Lung (tissue), 12 donors: ENCODE data around the gene PPP4R1. TPM values are rescaled to one million over a fixed set of nuclear protein-coding genes. Genes with fewer than 3 reads are reported as not detected.

Source experiments
- ATAC-seq: fragments of 200-7000 bp; cut with Tn5 transposase; one replicate; pipeline ENCODE4 v1.9.1; 2020; ENCODE audit warnings: moderate number of reproducible peaks; ENCODE audit not compliant: insufficient read depth, low FRiP score
- DNase-seq, 3 donors: peaks; one replicate each; pipeline ENCODE4 v3.0.0-alpha.2; 2013 to 2017
- H3K27ac ChIP-seq, 2 donors: one replicate each; pipeline ENCODE4 v1.5.1; 2013; ENCODE audit warnings: mild to moderate bottlenecking in 2 of 2, moderate library complexity in 2 of 2, control low read depth in 1 of 2, inconsistent platforms in 1 of 2, low read depth in 1 of 2, low read length in 1 of 2
- H3K27me3 ChIP-seq, 3 donors: one replicate each; pipeline ENCODE4 v1.5.1; 2013; ENCODE audit warnings: low read length in 2 of 3; ENCODE audit not compliant: control insufficient read depth in 3 of 3, insufficient read depth in 3 of 3
- H3K36me3 ChIP-seq, 4 donors: one replicate each; pipeline ENCODE4 v1.5.1; 2013; ENCODE audit warnings: low read length in 4 of 4, mild to moderate bottlenecking in 1 of 4, moderate library complexity in 1 of 4; ENCODE audit not compliant: control insufficient read depth in 4 of 4, insufficient read depth in 4 of 4
- H3K4me1 ChIP-seq, 5 donors: one replicate each; pipeline ENCODE4 v1.5.1; 2013; ENCODE audit warnings: low read length in 5 of 5, mild to moderate bottlenecking in 2 of 5, moderate library complexity in 1 of 5; ENCODE audit not compliant: control insufficient read depth in 5 of 5, insufficient read depth in 5 of 5
- H3K4me3 ChIP-seq: one replicate; pipeline ENCODE4 v1.5.1; 2013; ENCODE audit warnings: mild to moderate bottlenecking, control low read depth, moderate library complexity
- H3K9ac ChIP-seq, 2 donors: one replicate each; pipeline ENCODE4 v1.5.1; 2013; ENCODE audit warnings: low read length in 2 of 2, control low read depth in 1 of 2; ENCODE audit not compliant: insufficient read depth in 1 of 2
- H3K9me3 ChIP-seq, 4 donors: one replicate each; pipeline ENCODE4 v1.5.1; 2013; ENCODE audit warnings: low read length in 3 of 4, mild to moderate bottlenecking in 1 of 4, moderate library complexity in 1 of 4; ENCODE audit not compliant: control insufficient read depth in 4 of 4, insufficient read depth in 3 of 4
- WGBS, 2 donors: extraction: QIAGEN DNeasy Blood & Tissue Kit; methylation state at CpG; one replicate each; pipeline ENCODE4 v1.1.7; 2013; 5-methylcytosine and 5-hydroxymethylcytosine counted together
- polyA plus RNA-seq, 2 donors: library from polyadenylated mRNA; stranded (reverse); fragments of 200-250 nt; gene quantifications; one replicate each; pipeline ENCODE4 v1.2.1, GENCODE V29; 2013
- total RNA-seq, 2 donors: library from RNA; depleted of rRNA in 1 of 2; stranded (reverse); fragments of >200 nt in 1 of 2; gene quantifications; one replicate each; pipeline ENCODE4 v1.2.1, GENCODE V29; 2014 to 2021
- TF ChIP-seq, protein P1 (sequence below): IDR thresholded peaks from 2 replicates; pipeline ENCODE4 v1.5.1; 2012; ENCODE audit warnings: mild to moderate bottlenecking; ENCODE audit errors: control extremely low read depth, extremely low read depth
- donor health status: control.
- donor health status: control.
- donor health status: Bipolar disorder and iron deficiency.
- donor health status: healthy.
- donor health status: DM: yes; HTN: yes; CAD: no.

The PPP4R1 gene
- total and polyA plus RNA-seq, 4 donors, result 34.4 to 190 (median 99.0) TPM

- no peak for ATAC-seq
- no peak overlapping the region for H3K9ac ChIP-seq
These were observed 13.3 kb upstream of the PPP4R1 start for GRCh38 chr18:9627642-9628041.

DNA sequence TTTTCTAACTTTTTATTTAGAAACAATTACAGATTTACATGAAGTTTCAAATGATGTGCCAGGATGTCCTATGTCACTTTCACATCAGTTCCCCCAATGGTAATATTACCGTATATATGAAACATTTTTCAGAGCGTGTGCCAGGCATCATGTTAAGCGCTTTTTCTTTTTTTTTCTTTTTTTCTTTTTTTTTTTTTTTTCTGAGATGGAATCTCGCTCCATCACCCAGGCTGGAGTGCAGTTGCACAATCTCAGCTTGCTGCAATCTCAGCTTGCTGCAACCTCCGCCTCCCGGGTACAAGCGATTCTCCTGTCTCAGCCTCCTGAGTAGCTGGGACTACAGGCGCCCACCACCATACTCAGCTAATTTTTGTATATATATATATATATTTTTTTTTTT is 5.6 kb upstream of the PPP4R1 start:
- Histone ChIP-seq H3K27me3 (no peaks in the 10 kb centered on the region), H3K27ac (no peak overlapping the region), H3K9ac (no peak overlapping the region), H3K9me3 (no peaks in the 10 kb centered on the region), H3K4me3 (no peak overlapping the region), H3K36me3 (no peaks in the 10 kb centered on the region), H3K4me1 (peaks cover 0 to 10% (median 6%) of the 10 kb centered on the region in 5 donors)
- WGBS, 2 donors, result 39 to 66% methylated on average over 8 of the region's 8 CpGs
- peak in 1 of 3 donors; percentile 37 for DNase-seq
- TF ChIP-seq, protein P1, sequence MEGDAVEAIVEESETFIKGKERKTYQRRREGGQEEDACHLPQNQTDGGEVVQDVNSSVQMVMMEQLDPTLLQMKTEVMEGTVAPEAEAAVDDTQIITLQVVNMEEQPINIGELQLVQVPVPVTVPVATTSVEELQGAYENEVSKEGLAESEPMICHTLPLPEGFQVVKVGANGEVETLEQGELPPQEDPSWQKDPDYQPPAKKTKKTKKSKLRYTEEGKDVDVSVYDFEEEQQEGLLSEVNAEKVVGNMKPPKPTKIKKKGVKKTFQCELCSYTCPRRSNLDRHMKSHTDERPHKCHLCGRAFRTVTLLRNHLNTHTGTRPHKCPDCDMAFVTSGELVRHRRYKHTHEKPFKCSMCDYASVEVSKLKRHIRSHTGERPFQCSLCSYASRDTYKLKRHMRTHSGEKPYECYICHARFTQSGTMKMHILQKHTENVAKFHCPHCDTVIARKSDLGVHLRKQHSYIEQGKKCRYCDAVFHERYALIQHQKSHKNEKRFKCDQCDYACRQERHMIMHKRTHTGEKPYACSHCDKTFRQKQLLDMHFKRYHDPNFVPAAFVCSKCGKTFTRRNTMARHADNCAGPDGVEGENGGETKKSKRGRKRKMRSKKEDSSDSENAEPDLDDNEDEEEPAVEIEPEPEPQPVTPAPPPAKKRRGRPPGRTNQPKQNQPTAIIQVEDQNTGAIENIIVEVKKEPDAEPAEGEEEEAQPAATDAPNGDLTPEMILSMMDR, result no peak
- ATAC-seq, result no peak

More at GRCh38 chr18:9627642-9628041, 13.3 kb upstream of the PPP4R1 start:
- TF ChIP-seq, protein P1, result no peak
- Histone ChIP-seq H3K27ac (no peak overlapping the region), H3K36me3 (no peaks in the 10 kb centered on the region), H3K4me1 (no peaks in the 10 kb centered on the region), H3K9me3 (no peaks in the 10 kb centered on the region), H3K27me3 (no peaks in the 10 kb centered on the region), H3K4me3 (no peak overlapping the region)
- WGBS, 2 donors, result 70 to 72% methylated on average over 3 of the region's 3 CpGs
- no peak for DNase-seq

- H3K36me3 ChIP-seq, result no peaks in the 10 kb centered on the region
- H3K4me1 ChIP-seq, result peaks cover 0 to 10% (median 6%) of the 10 kb centered on the region in 5 donors
- no peaks in the 10 kb centered on the region for H3K9me3 ChIP-seq
- H3K27ac ChIP-seq, result no peak overlapping the region
- H3K9ac ChIP-seq, result no peak overlapping the region
- ATAC-seq, result no peak
- TF ChIP-seq, protein P1, result no peak
- H3K27me3 ChIP-seq, result no peaks in the 10 kb centered on the region
- H3K4me3 ChIP-seq, result no peak overlapping the region
- WGBS, 2 donors, result 19 to 32% methylated on average over 1 of the region's 1 CpG
- DNase-seq, result peak in 1 of 3 donors; percentile 41
These were observed 5.2 kb upstream of the PPP4R1 start for GRCh38 chr18:9619545-9619944.

DNA sequence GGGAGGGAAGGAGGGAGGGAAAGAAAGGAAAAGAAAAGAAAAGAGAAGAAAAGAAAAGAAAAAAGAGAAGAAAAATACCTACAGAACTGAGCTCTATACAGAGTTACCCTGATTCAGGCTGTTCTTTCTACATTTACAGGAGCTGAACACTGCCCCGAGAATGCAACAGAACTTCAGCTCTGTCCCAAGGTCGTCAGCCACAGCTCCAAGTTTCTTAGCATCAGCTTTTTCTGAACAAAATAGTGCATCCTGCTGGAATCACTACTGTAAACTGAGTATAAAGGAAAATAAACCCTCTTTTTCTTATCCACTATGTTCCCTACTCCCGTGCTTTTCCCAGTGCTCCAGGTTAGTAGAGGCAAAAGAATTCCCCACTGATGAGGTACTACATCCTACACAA is 4.7 kb upstream of the PPP4R1 start:
- H3K27ac ChIP-seq, result no peak overlapping the region
- WGBS, 2 donors, result 65 to 78% methylated on average over 3 of the region's 3 CpGs
- DNase-seq (peak in 2 of 3 donors; percentile 41 to 45), ATAC-seq (no peak)
- no peaks in the 10 kb centered on the region for H3K36me3 ChIP-seq
- peaks cover 0 to 10% (median 6%) of the 10 kb centered on the region in 5 donors for H3K4me1 ChIP-seq
- TF ChIP-seq, protein P1, result no peak
- no peaks in the 10 kb centered on the region for H3K9me3 ChIP-seq
- no peak overlapping the region for H3K4me3 ChIP-seq
- no peaks in the 10 kb centered on the region for H3K27me3 ChIP-seq
- H3K9ac ChIP-seq, result no peak overlapping the region
